GM12801 (cell line): ENCODE results near the gene NPAS3.

Experiments
- CTCF ChIP-seq: IDR thresholded peaks from one replicate; pipeline ENCODE4 v1.5.1; 2011; ENCODE audit warnings: control low read depth; ENCODE audit not compliant: insufficient read length; ENCODE audit errors: extremely low read depth

NPAS3 gene

GRCh38 chr14:33120966-33121365 is 182.3 kb downstream of the NPAS3 start:
- no peak for TF ChIP-seq CTCF

- no peak for TF ChIP-seq CTCF
These were observed 184.6 kb downstream of the NPAS3 start for GRCh38 chr14:33123281-33123680.

- TF ChIP-seq CTCF: no peak
These were observed 187.8 kb downstream of the NPAS3 start for GRCh38 chr14:33126433-33126832.

- no peak for TF ChIP-seq CTCF
These were observed 188.9 kb downstream of the NPAS3 start for GRCh38 chr14:33127531-33127930.

- TF ChIP-seq CTCF: no peak
These were observed 193.1 kb downstream of the NPAS3 start for GRCh38 chr14:33131801-33132200.

GRCh38 chr14:33134162-33134561 is 195.5 kb downstream of the NPAS3 start:
- TF ChIP-seq CTCF: no peak

GRCh38 chr14:33134975-33135374 is 196.3 kb downstream of the NPAS3 start:
- no peak for TF ChIP-seq CTCF
